Right lobe of liver (tissue), 6 donors: Measurements from ENCODE around the gene SH2D1B. TPM values are rescaled to one million over a fixed set of nuclear protein-coding genes. Genes with fewer than 3 reads are reported as not detected.

Experiments
- ATAC-seq, 4 donors: fragments of 200-7000 bp; cut with Tn5 transposase; one replicate each; pipeline ENCODE4 v1.9.1; 2020; ENCODE audit warnings: mild to moderate bottlenecking in 4 of 4, moderate library complexity in 4 of 4
- DNase-seq, 3 donors: peaks; one replicate each; pipeline ENCODE4 v3.0.0-alpha.2; 2020
- H3K27ac ChIP-seq, 3 donors: fragments of 200-600 bp; one replicate each; pipeline ENCODE4 v1.8.0; 2022
- H3K27me3 ChIP-seq, 2 donors: fragments of 200-600 bp; one replicate each; pipeline ENCODE4 v1.8.0; 2022
- H3K36me3 ChIP-seq, 4 donors: fragments of 200-600 bp; sonication (generic) in 1 of 4; one replicate each; pipeline versions ENCODE4 v1.5.1 to v1.8.0; 2017 to 2022; ENCODE audit warnings: control low read depth in 1 of 4
- H3K4me1 ChIP-seq, 4 donors: fragments of 200-600 bp; sonication (generic) in 1 of 4; one replicate each; pipeline versions ENCODE4 v1.5.1 to v1.8.0; 2017 to 2022; ENCODE audit warnings: control low read depth in 1 of 4
- H3K4me3 ChIP-seq, 3 donors: fragments of 200-600 bp; one replicate each; pipeline ENCODE4 v1.8.0; 2022
- H3K9me3 ChIP-seq, 4 donors: fragments of 200-600 bp; sonication (generic) in 1 of 4; one replicate each; pipeline versions ENCODE4 v1.5.1 to v1.8.0; 2017 to 2022; ENCODE audit warnings: control low read depth in 1 of 4
- POLR2A ChIP-seq: fragments of 450-650 bp; IDR thresholded peaks from one replicate; pipeline ENCODE4 v1.6.1; 2017; ENCODE audit warnings: antibody characterized with exemption, mild to moderate bottlenecking
- WGBS: methylation state at CpG from one replicate; pipeline ENCODE4 v1.1.6; 2018; ENCODE audit warnings: low coverage, low lambda C conversion rate; ENCODE audit not compliant: insufficient coverage; ENCODE audit errors: missing lambda C conversion rate; 5-methylcytosine and 5-hydroxymethylcytosine counted together
- intact Hi-C, 2 donors: fragments of 100-400 bp; cut with DNase I; formaldehyde crosslinking; loops; one replicate each; pipeline versions ENCODE4 v1.11.2 to v1.14.1; 2022
- total RNA-seq, 6 experiments: library from RNA; depleted of rRNA in 2 of 6; stranded (reverse); fragments of >200 nt in 2 of 6; fragmentation: NEBNext Ultra II Directional in 3 of 6; extraction: Animal tissue kit (Norgen Biotek cat#: 25700) in 3 of 6; gene quantifications; one replicate each; pipeline versions ENCODE4 v1.1.0 to v1.2.4, GENCODE V29; 2016 to 2023
- TF ChIP-seq, protein P1 (sequence below), 4 donors: fragments of 200-600 bp in 3 of 4; fragments of 450-650 bp in 1 of 4; IDR thresholded peaks; one replicate each; pipeline versions ENCODE4 v1.5.1 to v1.8.0; 2016 to 2022; ENCODE audit warnings: antibody characterized with exemption in 4 of 4, mild to moderate bottlenecking in 2 of 4
- donor health status: DM: no; HTN: yes; CAD: no.
- donor health status: DM: no; HTN: no; CAD: no.
- donor health status: DM: no; HTN: no; CAD: no.
- donor health status: DM: no; HTN: yes; CAD: no.
- donor health status: DM: no; HTN: yes; CAD: no.

SH2D1B gene
- total RNA-seq, 6 experiments from 2014 or later, result 0.17 to 0.60 (median 0.31) TPM; not detected in 3

DNA sequence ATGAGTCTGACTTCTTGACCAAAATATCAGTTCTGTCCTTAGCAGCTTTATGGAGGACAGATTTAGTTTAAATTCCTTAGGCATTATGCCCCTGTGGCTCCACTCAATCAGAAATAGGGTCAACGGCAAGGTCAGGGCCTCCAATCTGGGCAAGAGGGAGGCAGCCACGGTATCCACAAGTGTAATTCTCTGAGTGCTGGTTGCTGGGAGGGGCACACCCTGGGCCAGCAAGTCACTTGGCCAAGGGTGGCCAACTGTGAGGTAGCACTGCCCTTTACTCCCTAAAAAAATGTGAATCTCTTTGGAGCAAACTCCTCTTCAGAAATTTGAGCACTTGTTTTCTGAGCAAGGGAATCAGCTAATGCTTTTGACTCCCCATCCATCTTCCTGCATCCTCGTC is 48.1 kb downstream of the SH2D1B start:
- ATAC-seq, result peak in 1 of 4 donors; percentile 13
- H3K4me3 ChIP-seq, result no peak overlapping the region
- no peaks in the 10 kb centered on the region for H3K27me3 ChIP-seq
- H3K36me3 ChIP-seq, result peaks cover 0 to 8% (median 3%) of the 10 kb centered on the region in 4 donors
- WGBS, result 80% methylated on average over 3 of the region's 3 CpGs
- peak overlapping the region in 2 of 3 donors; percentile 93 to 94 for H3K27ac ChIP-seq
- no peak for TF ChIP-seq POLR2A
- TF ChIP-seq, protein P1, sequence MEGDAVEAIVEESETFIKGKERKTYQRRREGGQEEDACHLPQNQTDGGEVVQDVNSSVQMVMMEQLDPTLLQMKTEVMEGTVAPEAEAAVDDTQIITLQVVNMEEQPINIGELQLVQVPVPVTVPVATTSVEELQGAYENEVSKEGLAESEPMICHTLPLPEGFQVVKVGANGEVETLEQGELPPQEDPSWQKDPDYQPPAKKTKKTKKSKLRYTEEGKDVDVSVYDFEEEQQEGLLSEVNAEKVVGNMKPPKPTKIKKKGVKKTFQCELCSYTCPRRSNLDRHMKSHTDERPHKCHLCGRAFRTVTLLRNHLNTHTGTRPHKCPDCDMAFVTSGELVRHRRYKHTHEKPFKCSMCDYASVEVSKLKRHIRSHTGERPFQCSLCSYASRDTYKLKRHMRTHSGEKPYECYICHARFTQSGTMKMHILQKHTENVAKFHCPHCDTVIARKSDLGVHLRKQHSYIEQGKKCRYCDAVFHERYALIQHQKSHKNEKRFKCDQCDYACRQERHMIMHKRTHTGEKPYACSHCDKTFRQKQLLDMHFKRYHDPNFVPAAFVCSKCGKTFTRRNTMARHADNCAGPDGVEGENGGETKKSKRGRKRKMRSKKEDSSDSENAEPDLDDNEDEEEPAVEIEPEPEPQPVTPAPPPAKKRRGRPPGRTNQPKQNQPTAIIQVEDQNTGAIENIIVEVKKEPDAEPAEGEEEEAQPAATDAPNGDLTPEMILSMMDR (IDR thresholded peaks at IDR 0.05), result no peak
- intact Hi-C loops, result no loop called here
- H3K4me1 ChIP-seq, result peaks cover 0 to 61% (median 28%) of the 10 kb centered on the region in 4 donors
- peak in 1 of 3 donors; percentile 64 for DNase-seq
- no peaks in the 10 kb centered on the region for H3K9me3 ChIP-seq

DNA sequence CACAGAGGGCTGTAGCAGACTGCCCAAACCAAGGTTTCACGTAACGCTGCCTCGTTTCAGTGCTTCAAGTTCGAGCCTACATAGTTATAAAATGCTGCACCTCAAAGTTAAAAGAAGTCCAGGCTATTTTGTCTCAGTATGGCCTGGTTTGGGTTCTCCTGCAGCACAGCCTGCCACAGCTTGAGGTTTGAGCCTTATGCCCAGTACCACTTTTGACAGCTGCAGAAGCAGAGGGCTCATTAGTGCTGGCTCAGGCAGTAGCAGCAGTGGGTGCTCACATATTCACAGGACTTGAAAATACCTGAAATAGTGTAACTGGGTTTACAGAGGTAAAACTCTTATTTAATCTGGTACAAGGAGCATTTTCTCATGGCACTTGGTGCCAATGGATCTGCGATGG is 50.6 kb downstream of the SH2D1B start:
- TF ChIP-seq POLR2A, result no peak
- TF ChIP-seq, protein P1 (IDR thresholded peaks at IDR 0.05), result no peak
- H3K36me3 ChIP-seq, result peaks cover 0 to 4% (median 0%) of the 10 kb centered on the region in 4 donors
- H3K4me3 ChIP-seq, result no peak overlapping the region
- 87% methylated on average over 5 of the region's 5 CpGs for WGBS
- H3K27me3 ChIP-seq, result no peaks in the 10 kb centered on the region
- intact Hi-C loops, result no loop called here
- H3K27ac ChIP-seq, result peak overlapping the region in 2 of 3 donors; percentile 82 to 94
- peaks cover 0 to 52% (median 22%) of the 10 kb centered on the region in 4 donors for H3K4me1 ChIP-seq
- ATAC-seq (no peak), DNase-seq (peak in 1 of 3 donors; percentile 34)
- no peaks in the 10 kb centered on the region for H3K9me3 ChIP-seq

DNA sequence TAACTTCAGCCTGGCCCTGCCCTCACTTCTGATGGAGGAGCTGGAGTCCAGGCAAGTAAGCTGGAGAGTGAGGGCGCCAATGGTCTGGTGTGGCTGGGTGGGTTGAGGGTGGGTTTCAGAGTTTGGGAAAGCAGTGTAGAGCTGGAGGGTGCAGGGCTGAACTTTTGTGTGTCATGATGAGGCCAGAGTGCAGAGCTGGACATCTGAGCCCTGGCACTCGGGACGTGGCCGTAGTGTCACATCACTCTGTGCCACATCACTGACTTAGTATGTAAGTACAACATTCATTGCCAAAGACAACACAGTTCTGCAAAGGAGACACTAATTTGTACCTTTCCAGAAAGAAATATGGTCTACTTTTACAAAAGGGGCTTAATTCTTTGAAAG is 51.1 kb downstream of the SH2D1B start:
- 43% methylated on average over 3 of the region's 4 CpGs for WGBS
- DNase-seq, result peak; percentile 49 to 88 (median 82)
- Histone ChIP-seq H3K36me3 (peaks cover 0 to 7% (median 0%) of the 10 kb centered on the region in 4 donors), H3K27ac (peak overlapping the region in 2 of 3 donors; percentile 82 to 94), H3K9me3 (no peaks in the 10 kb centered on the region), H3K27me3 (no peaks in the 10 kb centered on the region), H3K4me1 (peaks cover 0 to 47% (median 20%) of the 10 kb centered on the region in 4 donors), H3K4me3 (no peak overlapping the region)
- no peak for TF ChIP-seq POLR2A
- TF ChIP-seq, protein P1 (IDR thresholded peaks at IDR 0.05), result no peak
- intact Hi-C loops, result no loop called here
- ATAC-seq, result peak; percentile 73 to 78 (median 76)

DNA sequence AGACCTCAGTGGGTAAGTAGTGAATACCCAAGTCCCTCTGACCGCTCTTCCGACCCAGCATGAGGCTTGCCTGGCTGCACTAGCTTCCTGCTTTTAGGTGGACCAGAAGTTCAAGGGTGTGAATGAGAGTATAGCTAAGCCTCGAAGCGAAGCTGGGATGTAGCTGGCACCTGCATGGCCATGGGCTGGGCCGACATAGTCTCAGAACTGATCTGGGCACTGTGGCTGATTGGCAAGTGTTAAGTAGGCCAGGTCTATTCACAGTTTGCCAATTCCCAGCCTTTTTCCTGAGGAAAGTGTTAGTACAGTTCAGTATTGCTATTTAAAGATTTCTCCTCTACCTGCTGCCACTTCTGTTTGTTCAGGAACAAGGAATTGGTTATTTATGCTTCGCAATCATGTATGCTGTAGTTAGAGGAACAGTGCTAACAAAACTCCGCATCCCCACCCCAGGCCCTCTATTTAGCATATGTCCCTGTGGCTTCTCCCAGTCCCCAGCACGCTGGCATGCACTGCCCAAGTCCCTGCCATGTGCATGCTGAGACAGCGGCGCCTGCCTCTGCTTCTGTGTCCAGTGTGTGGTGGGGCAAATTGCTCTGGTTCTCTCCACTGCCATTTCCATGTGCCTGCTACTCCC is 51.6 kb downstream of the SH2D1B start:
- WGBS, result 96% methylated on average over 3 of the region's 10 CpGs
- H3K27ac ChIP-seq, result peak overlapping the region in 2 of 3 donors; percentile 82 to 94
- peaks cover 0 to 44% (median 19%) of the 10 kb centered on the region in 4 donors for H3K4me1 ChIP-seq
- H3K4me3 ChIP-seq, result no peak overlapping the region
- intact Hi-C loops, result no loop called here
- peaks cover 0 to 12% (median 0%) of the 10 kb centered on the region in 4 donors for H3K36me3 ChIP-seq
- ATAC-seq, result peak in 3 of 4 donors; percentile 31 to 43 (median 42)
- no peaks in the 10 kb centered on the region for H3K27me3 ChIP-seq
- no peak for TF ChIP-seq POLR2A
- TF ChIP-seq, protein P1 (IDR thresholded peaks at IDR 0.05), result no peak
- DNase-seq, result peak in 1 of 3 donors; percentile 61
- no peaks in the 10 kb centered on the region for H3K9me3 ChIP-seq
